Spleen (tissue), 11 donors: Measurements from ENCODE around the gene CDC42BPA. TPM values are rescaled to one million over a fixed set of nuclear protein-coding genes. Genes with fewer than 3 reads are reported as not detected.

Experiments
- DNase-seq: peaks from one replicate; pipeline ENCODE4 v3.0.0-alpha.2; 2020
- H3K27ac ChIP-seq, 8 donors: fragments of 200-600 bp; sonication (generic) in 7 of 8; 1 replicate in 4 of 8; 2 replicates in 4 of 8; pipeline versions ENCODE4 v1.5.0 to v1.8.0; 2016 to 2021; ENCODE audit warnings: inconsistent platforms in 4 of 8, mild to moderate bottlenecking in 4 of 8, moderate library complexity in 1 of 8
- H3K27me3 ChIP-seq, 7 donors: fragments of 200-600 bp; sonication (generic) in 6 of 7; replicated peaks in 1 of 7; 1 replicate in 4 of 7; 2 replicates in 3 of 7; pipeline versions ENCODE4 v1.5.0 to v1.8.0; 2016 to 2021; ENCODE audit warnings: inconsistent platforms in 3 of 7, mild to moderate bottlenecking in 1 of 7
- H3K36me3 ChIP-seq, 6 donors: fragments of 200-600 bp; sonication (generic) in 5 of 6; 1 replicate in 4 of 6; 2 replicates in 2 of 6; pipeline versions ENCODE4 v1.5.0 to v1.8.0; 2016 to 2021; ENCODE audit warnings: inconsistent platforms in 2 of 6
- H3K4me1 ChIP-seq, 6 donors: fragments of 200-600 bp; sonication (generic) in 5 of 6; 1 replicate in 3 of 6; 2 replicates in 3 of 6; pipeline versions ENCODE4 v1.5.0 to v1.8.0; 2016 to 2021; ENCODE audit warnings: inconsistent platforms in 3 of 6
- H3K4me3 ChIP-seq, 8 donors: fragments of 200-600 bp; sonication (generic) in 7 of 8; 1 replicate in 4 of 8; 2 replicates in 4 of 8; pipeline versions ENCODE4 v1.5.0 to v1.8.0; 2016 to 2021; ENCODE audit warnings: inconsistent platforms in 4 of 8, mild to moderate bottlenecking in 4 of 8, moderate library complexity in 2 of 8
- H3K9me3 ChIP-seq, 8 donors: fragments of 200-600 bp; sonication (generic) in 7 of 8; 1 replicate in 4 of 8; 2 replicates in 4 of 8; pipeline versions ENCODE4 v1.5.0 to v1.8.0; 2016 to 2021; ENCODE audit warnings: inconsistent platforms in 4 of 8
- CTCF ChIP-seq, 11 experiments: fragments of 200-600 bp in 7 of 11; fragments of 450-650 bp in 4 of 11; sonication (generic) in 4 of 11; IDR thresholded peaks in 8 of 11; conservative IDR thresholded peaks in 3 of 11; 1 replicate in 7 of 11; 2 replicates in 4 of 11; pipeline versions ENCODE4 v1.4.0 to v1.8.0; 2016 to 2021; ENCODE audit warnings: antibody characterized with exemption in 11 of 11, inconsistent platforms in 4 of 11, mild to moderate bottlenecking in 1 of 11
- POLR2A ChIP-seq, 3 donors: fragments of 450-650 bp; IDR thresholded peaks; one replicate each; pipeline ENCODE4 v1.5.1; 2017; ENCODE audit warnings: antibody characterized with exemption in 3 of 3, mild to moderate bottlenecking in 1 of 3
- POLR2AphosphoS5 ChIP-seq, 3 donors: sonication (generic); formaldehyde crosslinking; IDR thresholded peaks; one replicate each; pipeline ENCODE4 v1.5.1; 2017; ENCODE audit warnings: antibody characterized with exemption in 3 of 3
- WGBS, 5 donors: extraction: QIAGEN DNeasy Blood & Tissue Kit in 3 of 5; methylation state at CpG; one replicate each; pipeline versions ENCODE4 v1.1.5 to v1.1.7; 2013 to 2018; 5-methylcytosine and 5-hydroxymethylcytosine counted together
- intact Hi-C: fragments of 100-400 bp; cut with DNase I; formaldehyde crosslinking; loops from one replicate; pipeline ENCODE4 v1.15.0; 2023; ENCODE audit warnings: low total_unique reads
- polyA plus RNA-seq, 3 donors: library from polyadenylated mRNA; stranded (reverse); fragments of 200-250 nt; gene quantifications; one replicate each; pipeline ENCODE4 v1.2.1, GENCODE V29; 2013
- total RNA-seq, 7 donors: library from RNA; depleted of rRNA in 3 of 7; stranded (reverse); fragments of >200 nt in 3 of 7; fragmentation: NEBNext Ultra II Directional in 4 of 7; extraction: Animal tissue kit (Norgen Biotek cat#: 25700) in 4 of 7; gene quantifications; one replicate each; pipeline versions ENCODE4 v1.1.0 to v1.2.1, GENCODE V29; 2016 to 2021
- donor health status: healthy with polysubstance abuse.
- donor health status: DM: no; HTN: no; CAD: no; lungs with moderate emphysema.
- donor health status: DM: no; HTN: no; CAD: no.
- donor health status: Bipolar disorder and iron deficiency.
- donor health status: healthy.
- donor health status: DM: no; HTN: no; CAD: no.
- donor health status: DM: yes; HTN: yes; CAD: no.

CDC42BPA gene
- total and polyA plus RNA-seq, 10 donors: 1.1 to 36.4 (median 27.6) TPM

- Histone ChIP-seq H3K4me3 (no peak overlapping the region), H3K4me1 (no peaks in the 10 kb centered on the region), H3K27me3 (no peaks in the 10 kb centered on the region), H3K27ac (no peak overlapping the region), H3K36me3 (peaks cover 0 to 16% (median 0%) of the 10 kb centered on the region in 6 donors), H3K9me3 (peaks cover 0 to 6% (median 0%) of the 10 kb centered on the region in 8 donors)
- intact Hi-C loops: no loop called here
- no peak for DNase-seq
- no peak for TF ChIP-seq CTCF (IDR thresholded peaks at IDR 0.05 in 8 of 11, conservative IDR thresholded peaks at IDR 0.05 in 3 of 11)
- no peak for TF ChIP-seq POLR2A (IDR thresholded peaks at IDR 0.05)
- no peak for TF ChIP-seq POLR2AphosphoS5 (IDR thresholded peaks at IDR 0.05)
- 80 to 88% (median 85%) methylated on average over 1 of the region's 1 CpG for WGBS, 5 donors
These were observed 281.2 kb downstream of the CDC42BPA start for GRCh38 chr1:227037121-227037520.

DNA sequence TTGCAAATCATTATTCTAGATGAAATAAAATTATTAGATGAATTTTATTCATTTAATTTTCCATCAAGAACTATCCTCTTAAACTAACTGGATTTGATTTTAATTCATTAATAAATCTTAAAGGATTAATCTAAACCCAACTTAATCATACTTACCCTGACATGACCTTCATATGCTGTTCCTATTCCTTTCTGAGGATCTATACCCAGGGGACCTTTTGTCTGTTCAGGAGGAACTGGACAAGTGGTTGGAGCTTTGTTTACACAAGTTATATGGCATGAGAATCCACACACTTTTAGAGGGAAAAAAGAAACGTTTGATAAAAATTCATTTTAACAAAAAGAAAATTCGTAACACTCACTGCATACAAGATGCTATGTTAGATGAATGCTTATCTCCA is 283.0 kb downstream of the CDC42BPA start:
- TF ChIP-seq POLR2AphosphoS5 (IDR thresholded peaks at IDR 0.05): no peak
- TF ChIP-seq POLR2A (IDR thresholded peaks at IDR 0.05): no peak
- no peak for TF ChIP-seq CTCF (IDR thresholded peaks at IDR 0.05 in 8 of 11, conservative IDR thresholded peaks at IDR 0.05 in 3 of 11)
- no peak overlapping the region for H3K4me3 ChIP-seq
- WGBS, 5 donors: 47 to 90% (median 85%) methylated on average over 2 of the region's 2 CpGs
- intact Hi-C loops: no loop called here
- no peaks in the 10 kb centered on the region for H3K4me1 ChIP-seq
- H3K27me3 ChIP-seq: no peaks in the 10 kb centered on the region
- peaks cover 0 to 6% (median 0%) of the 10 kb centered on the region in 8 donors for H3K9me3 ChIP-seq
- H3K36me3 ChIP-seq: peaks cover 0 to 20% (median 0%) of the 10 kb centered on the region in 6 donors
- DNase-seq: no peak
- H3K27ac ChIP-seq: no peak overlapping the region

DNA sequence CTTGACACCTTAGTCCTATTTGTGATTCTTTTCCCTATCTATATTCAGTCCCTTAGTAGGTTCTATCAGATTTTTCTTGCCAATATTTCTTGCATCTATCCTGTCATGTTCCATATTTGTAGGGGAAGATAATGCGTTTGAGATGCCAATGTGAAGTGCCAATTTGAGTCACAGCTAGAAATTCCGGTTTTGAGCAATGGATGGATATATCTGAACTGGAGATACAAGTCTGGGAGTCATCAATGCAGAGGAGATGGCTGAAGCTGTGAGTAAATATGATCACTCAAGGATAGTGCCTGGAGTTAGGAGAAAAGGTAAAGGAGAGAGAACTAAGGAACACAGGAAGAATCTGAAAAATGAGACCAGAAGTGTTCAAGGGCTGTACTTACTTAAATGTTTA is 284.4 kb downstream of the CDC42BPA start:
- no peak overlapping the region for H3K4me3 ChIP-seq
- intact Hi-C loops: no loop called here
- no peak overlapping the region for H3K27ac ChIP-seq
- no peak for DNase-seq
- H3K27me3 ChIP-seq: no peaks in the 10 kb centered on the region
- H3K9me3 ChIP-seq: peaks cover 0 to 5% (median 0%) of the 10 kb centered on the region in 8 donors
- TF ChIP-seq POLR2AphosphoS5 (IDR thresholded peaks at IDR 0.05) (no peak), CTCF (IDR thresholded peaks at IDR 0.05 in 8 of 11, conservative IDR thresholded peaks at IDR 0.05 in 3 of 11) (no peak), POLR2A (IDR thresholded peaks at IDR 0.05) (no peak)
- no peaks in the 10 kb centered on the region for H3K4me1 ChIP-seq
- peaks cover 0 to 18% (median 0%) of the 10 kb centered on the region in 6 donors for H3K36me3 ChIP-seq
- 72 to 95% (median 92%) methylated on average over 2 of the region's 2 CpGs for WGBS, 5 donors

- intact Hi-C loops: no loop called here
- WGBS, 5 donors: 83 to 96% (median 90%) methylated on average over 3 of the region's 3 CpGs
- Histone ChIP-seq H3K4me3 (no peak overlapping the region), H3K9me3 (no peaks in the 10 kb centered on the region), H3K4me1 (no peaks in the 10 kb centered on the region), H3K27ac (no peak overlapping the region), H3K36me3 (peaks cover 0 to 27% (median 0%) of the 10 kb centered on the region in 6 donors), H3K27me3 (no peaks in the 10 kb centered on the region)
- no peak for DNase-seq
- TF ChIP-seq POLR2A (IDR thresholded peaks at IDR 0.05): no peak
- TF ChIP-seq CTCF (IDR thresholded peaks at IDR 0.05 in 8 of 11, conservative IDR thresholded peaks at IDR 0.05 in 3 of 11): no peak
- TF ChIP-seq POLR2AphosphoS5 (IDR thresholded peaks at IDR 0.05): no peak
These were observed 285.9 kb downstream of the CDC42BPA start for GRCh38 chr1:227032396-227032795.
